Measurements from ENCODE around the gene ALS2. TPM values are rescaled to one million over a fixed set of nuclear protein-coding genes. Genes with fewer than 3 reads are reported as not detected.

The ALS2 gene
- total RNA-seq, 2 experiments from 2014 or later = 15.2 to 16.5 TPM

DNA sequence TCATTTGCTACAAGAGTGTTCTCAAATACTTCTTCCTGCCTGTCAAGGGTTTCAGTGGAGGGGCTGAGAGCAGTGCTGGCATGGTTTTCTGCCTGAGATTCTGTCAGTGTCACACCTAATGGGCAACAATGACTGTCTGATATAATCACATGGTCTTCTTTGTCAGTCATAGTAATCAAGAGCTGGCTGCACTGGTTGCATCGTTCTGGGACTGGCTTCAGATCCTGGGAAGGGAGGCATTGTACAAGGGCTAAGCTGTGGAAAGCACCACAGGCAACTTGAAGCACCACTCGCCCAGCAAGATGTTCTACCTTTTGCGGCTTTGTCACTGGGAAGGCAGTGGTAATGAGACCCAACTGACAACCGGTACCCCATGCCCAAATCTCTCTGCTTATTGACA lies 19.6 kb downstream of the ALS2 start:
- CTCF ChIA-PET = no interaction called here
- POLR2A ChIA-PET = no interaction called here

- ChIA-PET CTCF (no interaction called here), POLR2A (no interaction called here)
Measured at GRCh38 chr2:201759567-201759966, 21.2 kb downstream of the ALS2 start.

DNA sequence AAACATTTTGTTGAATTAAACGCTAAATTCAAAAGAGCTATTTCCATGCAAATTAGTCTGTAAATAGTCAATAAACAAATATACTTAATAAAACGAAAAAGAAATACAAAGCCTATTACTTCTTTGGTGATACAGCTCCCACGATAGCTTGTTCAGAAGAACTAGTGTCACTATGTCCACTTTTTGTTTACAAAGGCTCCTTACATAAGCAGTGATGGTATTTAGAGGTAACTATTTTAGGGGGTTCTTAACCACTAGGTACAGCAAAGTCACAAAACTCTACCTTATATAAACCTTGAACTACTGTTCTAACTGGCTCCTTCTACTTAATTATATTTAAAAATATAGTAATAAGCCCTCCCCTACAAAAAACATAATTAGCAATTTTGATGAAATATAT lies 21.9 kb downstream of the ALS2 start:
- ChIA-PET CTCF (no interaction called here), POLR2A (no interaction called here)

DNA sequence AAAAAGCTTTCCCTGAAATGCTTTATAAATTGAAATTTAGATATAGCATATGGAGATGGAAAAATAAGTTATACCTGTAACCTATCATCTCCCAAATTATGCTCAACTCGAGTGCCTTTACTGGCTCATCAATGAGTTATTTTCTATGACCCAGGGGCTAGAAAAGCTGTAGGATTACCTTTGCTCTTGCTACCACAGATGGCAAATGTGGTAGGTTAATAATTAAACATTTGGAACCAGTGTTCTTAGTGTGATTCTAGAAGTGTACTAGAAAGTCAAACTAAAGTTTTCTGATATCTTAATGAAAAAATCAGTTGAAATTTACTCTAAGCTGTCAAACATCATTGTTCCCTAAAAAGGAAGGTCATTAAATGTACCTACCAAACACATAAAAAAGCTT lies 22.5 kb downstream of the ALS2 start:
- CTCF ChIA-PET = no interaction called here

DNA sequence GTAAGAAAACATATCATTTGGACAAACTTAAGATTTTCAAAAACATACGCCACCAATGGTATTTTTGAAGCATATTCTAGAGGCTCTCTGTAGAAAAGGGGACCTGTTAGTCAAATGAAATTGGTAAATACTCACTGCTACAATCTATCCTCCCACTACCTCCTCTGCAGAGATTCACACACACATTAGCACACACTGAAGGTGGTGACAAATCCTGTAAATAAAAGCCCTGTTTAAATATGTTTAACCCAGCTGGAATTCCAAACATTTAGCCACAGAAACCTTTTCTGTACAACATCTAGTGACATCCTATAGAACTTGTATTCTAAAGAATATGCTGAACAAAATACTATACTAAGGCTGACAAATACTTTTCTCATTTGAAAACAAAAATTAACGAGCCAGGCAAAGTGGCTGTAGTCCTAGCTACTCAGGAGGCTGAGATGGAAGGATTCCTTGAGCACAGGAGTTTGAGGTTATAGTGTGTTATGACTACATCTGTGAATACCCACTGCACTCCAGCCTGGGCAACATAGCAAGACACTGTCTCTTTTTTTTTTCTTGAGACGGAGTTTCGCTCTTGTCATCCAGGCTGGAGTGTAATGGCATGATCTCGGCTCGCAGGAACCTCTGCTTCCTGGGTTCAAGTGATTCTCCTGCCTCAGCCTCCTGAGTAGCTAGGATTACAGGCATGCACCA lies 25.9 kb downstream of the ALS2 start:
- ChIA-PET CTCF (no interaction called here), POLR2A (no interaction called here)

More for the DNA sequence above, 22.5 kb downstream of the ALS2 start:
- POLR2A ChIA-PET = no interaction called here

- ChIA-PET POLR2A (no interaction called here), CTCF (no interaction called here)
Measured at GRCh38 chr2:201751566-201751965, 29.2 kb downstream of the ALS2 start.

DNA sequence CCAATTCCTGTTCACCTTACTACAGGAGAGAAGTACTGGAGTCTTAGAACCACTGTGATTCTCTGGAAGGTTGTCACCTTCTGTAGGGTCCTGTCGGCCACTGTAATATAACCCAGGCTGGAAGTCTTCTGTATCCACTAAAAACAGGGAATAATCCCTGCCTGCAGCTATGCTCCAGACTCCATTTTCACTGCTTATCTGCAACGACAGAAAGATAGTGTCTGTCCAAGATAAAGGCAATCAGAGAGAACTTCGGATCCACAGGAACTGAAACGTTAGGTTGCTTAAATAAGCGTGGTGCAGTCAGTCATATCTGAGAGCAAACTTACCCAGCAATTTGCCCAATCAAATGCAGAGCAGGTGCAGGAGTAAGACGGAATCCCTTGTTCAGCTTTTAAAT lies 34.2 kb downstream of the ALS2 start:
- CTCF ChIA-PET = no interaction called here
- POLR2A ChIA-PET = no interaction called here

DNA sequence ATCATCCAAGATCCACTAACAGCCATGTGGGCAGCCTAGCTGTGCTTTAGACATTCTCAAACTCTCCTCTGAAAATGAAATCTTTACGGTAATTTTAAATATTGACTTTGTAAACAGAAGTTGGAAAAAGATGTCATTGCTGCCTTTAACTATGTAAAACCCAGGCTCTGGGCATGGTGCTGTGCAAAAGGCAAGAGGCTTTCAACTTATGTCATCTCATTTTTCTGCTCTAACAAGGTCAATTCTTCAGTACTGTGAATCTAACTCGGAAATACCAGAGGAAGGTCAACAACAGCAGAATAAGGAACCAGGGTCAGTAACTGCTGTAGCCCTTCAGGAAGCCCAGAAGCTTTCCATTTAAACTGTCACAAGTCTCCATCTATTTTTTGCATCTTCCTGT lies 45.2 kb downstream of the ALS2 start:
- POLR2A ChIA-PET = no interaction called here
- CTCF ChIA-PET = no interaction called here

GRCh38 chr2:201734111-201734510 lies 46.6 kb downstream of the ALS2 start:
- ChIA-PET POLR2A (no interaction called here), CTCF (no interaction called here)

- ChIA-PET POLR2A (no interaction called here), CTCF (no interaction called here)
Measured at GRCh38 chr2:201733544-201733943, 47.2 kb downstream of the ALS2 start.

DNA sequence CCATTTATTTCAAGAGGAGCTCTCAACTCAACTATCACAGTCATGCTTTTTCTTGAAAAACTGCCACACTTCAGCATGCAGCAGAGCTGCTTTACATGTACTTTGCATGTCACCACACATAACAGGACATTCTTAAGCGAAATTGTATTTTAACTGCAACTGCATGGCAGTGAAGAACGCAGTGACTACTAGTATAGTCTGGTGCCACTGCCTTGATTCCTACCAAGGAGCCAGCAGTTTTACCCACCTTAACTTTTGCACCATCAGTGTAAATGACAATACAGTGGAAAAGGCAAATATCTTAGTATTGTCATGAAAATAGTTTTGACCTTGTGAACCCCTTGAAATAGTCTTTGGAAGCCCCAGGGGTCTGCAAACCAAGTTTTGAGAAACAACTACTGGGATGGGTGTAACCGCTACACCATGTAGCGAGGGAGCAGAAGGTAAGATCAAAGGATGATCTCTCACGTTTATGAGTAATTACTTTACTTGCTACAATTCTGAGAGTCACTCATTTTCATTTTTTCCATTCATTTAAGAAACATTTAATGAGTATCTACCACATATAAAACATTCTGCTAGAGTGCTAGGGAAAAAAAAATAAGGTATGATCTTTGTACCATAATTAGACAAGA lies 50.0 kb downstream of the ALS2 start:
- ChIA-PET POLR2A (no interaction called here), CTCF (interaction anchor here (1.1 kb wide), 1 partner anchor 18 kb away, joined by 3 read pairs; no protein-coding TSS in a partner anchor)

DNA sequence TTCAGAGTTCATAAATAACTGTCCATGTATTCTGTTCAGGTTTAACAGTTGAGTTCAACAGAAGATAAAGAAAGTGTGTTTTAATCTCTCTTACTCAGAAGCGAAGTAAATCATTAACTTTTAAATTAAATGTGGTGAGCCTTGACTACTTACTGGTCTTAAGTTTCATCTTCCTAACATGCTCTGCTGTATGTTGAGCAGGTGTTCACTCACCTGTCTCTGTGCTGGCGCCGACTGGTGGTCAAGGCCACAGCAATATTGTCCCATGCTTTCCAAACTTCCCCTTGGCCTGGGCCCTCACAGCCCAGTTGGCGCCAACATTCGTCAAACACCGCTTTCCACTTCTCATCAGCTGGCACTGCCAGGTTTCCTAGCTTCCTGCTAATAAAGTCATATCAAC lies 65.3 kb downstream of the ALS2 start:
- POLR2A ChIA-PET = no interaction called here
- CTCF ChIA-PET = no interaction called here

DNA sequence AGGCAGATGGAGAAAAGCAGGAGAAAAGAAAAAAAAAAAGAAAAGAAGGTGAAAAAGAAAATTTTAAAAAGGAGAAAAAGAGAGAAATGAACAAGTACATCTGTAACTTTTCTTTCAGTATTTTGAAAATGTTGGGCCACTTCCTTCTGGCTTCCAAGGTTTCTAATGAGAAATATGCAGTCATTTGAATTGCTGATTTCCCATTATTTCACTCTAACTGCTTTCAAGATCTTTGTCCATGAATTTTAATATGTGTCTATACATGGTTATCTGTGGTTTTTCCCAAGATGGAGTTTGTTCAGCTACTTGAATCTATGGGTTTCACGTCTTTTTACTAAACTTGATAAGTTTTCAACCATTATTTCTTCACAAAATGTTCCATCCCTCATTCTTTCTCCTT lies 68.0 kb downstream of the ALS2 start:
- CTCF ChIA-PET = no interaction called here

GRCh38 chr2:201709747-201710146 lies 71.0 kb downstream of the ALS2 start:
- CTCF ChIA-PET = no interaction called here
- POLR2A ChIA-PET = no interaction called here

More for the DNA sequence above, 68.0 kb downstream of the ALS2 start:
- POLR2A ChIA-PET = interaction anchor here (0.7 kb wide), 1 partner anchor 32 kb away, joined by 13 read pairs; no protein-coding TSS in a partner anchor

- ChIA-PET CTCF (no interaction called here), POLR2A (no interaction called here)
Measured at GRCh38 chr2:201709049-201709448, 71.7 kb downstream of the ALS2 start.

DNA sequence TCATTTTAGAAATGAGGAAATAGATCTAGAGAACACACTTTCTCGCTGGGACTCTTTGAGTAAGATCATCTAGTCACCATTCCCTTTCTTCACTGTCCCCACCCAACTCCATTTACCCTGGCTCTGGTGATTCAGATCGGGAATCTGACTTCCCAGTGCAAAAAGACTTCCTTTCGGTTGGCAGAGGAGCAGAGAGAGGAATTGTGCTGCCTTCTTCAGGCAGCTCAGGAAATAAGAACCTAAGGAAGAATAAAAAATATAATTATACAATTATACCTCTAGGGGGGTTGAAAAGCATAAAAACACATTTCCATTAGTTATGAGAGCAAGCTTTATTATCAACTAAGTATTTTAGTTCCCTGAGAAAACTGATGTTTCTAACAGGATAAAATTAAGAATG lies 73.0 kb downstream of the ALS2 start:
- POLR2A ChIA-PET = no interaction called here
- CTCF ChIA-PET = no interaction called here

DNA sequence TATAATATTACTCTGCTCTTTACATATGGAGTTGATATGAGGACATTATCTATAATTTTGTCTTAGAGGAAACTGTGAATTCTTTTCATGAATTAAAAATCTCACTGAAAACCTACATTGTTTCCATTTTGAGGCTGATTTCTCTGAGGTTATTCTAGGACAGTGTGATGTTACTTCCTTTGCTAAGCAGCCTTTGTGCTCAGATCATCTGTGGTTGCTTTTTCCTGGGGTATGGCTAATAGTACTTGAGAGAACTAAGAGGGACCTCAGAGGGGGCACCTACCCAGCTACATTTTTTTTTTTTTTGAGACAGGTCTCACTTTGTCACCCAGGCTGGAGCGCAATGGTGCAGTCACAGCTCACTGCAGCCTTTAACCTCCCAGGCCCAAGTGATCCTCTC lies 73.6 kb downstream of the ALS2 start:
- ChIA-PET POLR2A (no interaction called here), CTCF (no interaction called here)

DNA sequence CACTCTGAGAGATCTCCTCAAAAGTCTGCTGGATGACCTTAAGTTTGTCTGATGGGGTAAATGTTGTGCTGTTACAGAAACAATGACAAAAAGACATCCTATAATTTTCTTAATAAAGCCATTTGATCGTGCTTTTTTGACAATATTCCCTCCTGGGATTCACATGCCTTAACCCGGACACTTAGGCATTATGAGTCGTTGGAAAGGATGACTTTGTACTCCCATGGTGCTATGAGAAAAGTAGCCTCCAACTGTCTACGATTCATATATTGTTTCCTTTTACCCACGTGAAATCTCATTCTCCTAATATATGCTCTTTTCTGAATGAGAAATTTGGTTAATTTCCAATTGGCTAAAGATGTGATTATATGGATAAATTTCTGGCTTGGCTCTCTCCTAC lies 76.2 kb downstream of the ALS2 start:
- POLR2A ChIA-PET = no interaction called here
- CTCF ChIA-PET = no interaction called here

DNA sequence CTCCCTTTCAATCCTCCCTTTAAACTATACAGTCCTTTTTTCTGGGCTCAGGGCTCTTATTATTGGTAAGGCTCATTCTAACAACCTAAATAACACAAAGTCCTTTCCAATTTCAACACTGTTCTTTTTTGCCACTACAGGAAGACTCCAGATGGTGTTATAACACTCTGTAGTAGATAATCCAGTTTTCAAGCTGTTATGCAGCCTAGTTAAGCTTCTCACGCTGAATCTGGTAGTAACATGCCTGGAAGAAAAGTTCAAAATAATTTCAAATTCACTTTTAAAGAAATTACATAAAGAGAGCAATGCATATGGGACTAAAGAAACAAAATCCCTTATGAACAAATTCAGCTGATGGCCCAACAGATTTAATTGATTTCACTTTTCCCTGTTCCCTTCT lies 79.1 kb downstream of the ALS2 start:
- ChIA-PET POLR2A (no interaction called here), CTCF (no interaction called here)

- CTCF ChIA-PET = no interaction called here
- POLR2A ChIA-PET = no interaction called here
Measured at GRCh38 chr2:201699416-201699815, 81.3 kb downstream of the ALS2 start.

DNA sequence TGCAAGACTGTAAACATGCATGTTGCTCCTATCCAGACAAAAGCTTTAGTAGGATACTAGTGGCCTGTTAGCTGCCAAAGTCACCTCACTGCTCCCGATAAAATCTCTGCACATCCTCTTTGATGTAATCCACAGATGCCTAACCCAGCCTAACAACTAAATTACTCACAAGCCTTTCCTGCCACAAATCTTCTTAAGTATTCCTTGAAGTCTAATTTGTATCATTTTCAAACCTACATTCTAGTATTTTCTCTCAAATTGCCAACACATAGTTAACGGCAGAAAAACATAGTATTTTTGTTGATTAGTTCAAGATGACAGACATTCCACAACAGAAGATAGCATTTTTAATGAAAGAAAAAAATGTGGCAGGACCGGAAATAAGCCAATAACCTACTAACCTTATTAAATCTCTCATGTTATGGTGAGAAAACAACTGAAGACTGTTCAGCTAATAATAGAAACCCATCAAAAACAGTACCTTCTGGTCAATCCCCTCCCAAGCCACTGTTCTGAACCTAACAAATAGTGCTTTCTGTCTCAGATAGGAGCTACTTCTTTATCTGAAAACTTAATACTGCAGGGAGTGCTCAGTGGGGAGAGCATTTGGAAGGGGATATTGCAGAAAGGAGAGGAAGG lies 82.0 kb downstream of the ALS2 start, which contains the start of gene MPP4:
Gene MPP4 (minus strand): TSS at position 57 of the 639 bp plus-strand sequence. CDS start 4,690 bp downstream, outside the sequence.
- CTCF ChIA-PET = no interaction called here
- POLR2A ChIA-PET = no interaction called here

DNA sequence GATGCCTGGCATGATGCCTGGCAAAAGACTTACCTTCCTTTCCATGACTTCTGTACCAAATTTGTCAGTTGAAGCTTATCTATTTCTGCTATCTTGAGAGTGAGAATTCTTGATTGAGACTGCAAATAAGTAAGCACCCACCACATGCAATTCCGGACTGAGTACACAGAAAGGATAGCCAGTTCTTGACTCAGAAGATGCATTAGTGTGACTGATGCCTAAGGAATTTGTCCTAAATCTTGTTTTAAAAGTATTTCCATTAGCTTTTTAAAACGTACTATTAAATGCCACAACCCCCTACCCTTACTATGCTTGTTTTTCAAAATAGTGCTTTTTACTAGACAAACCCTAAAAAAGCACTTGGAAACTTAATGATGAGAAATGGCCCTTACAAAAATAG lies 82.8 kb downstream of the ALS2 start:
- ChIA-PET CTCF (no interaction called here), POLR2A (no interaction called here)
